Measurements from ENCODE around the gene DIP2B.

DNA sequence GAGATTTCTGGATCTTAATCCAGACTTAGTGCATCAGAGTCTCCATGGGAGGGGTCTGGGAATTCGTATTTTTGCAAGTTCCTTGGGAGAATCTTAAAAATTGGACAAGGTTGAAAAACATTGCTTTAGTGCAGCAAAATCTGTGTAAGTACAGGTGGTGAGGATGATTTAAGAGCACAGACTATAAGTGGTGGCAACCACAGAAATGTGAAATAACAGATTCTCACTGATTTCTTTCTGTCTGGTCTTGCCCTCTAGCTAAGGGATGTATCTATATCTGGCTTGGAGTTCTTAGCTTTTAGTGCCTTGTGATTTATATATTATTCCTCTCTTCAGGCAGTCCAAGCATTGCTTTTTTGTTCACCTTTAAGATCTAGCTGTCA is 116.2 kb downstream of the DIP2B start:
- TF ChIP-seq, protein P1, sequence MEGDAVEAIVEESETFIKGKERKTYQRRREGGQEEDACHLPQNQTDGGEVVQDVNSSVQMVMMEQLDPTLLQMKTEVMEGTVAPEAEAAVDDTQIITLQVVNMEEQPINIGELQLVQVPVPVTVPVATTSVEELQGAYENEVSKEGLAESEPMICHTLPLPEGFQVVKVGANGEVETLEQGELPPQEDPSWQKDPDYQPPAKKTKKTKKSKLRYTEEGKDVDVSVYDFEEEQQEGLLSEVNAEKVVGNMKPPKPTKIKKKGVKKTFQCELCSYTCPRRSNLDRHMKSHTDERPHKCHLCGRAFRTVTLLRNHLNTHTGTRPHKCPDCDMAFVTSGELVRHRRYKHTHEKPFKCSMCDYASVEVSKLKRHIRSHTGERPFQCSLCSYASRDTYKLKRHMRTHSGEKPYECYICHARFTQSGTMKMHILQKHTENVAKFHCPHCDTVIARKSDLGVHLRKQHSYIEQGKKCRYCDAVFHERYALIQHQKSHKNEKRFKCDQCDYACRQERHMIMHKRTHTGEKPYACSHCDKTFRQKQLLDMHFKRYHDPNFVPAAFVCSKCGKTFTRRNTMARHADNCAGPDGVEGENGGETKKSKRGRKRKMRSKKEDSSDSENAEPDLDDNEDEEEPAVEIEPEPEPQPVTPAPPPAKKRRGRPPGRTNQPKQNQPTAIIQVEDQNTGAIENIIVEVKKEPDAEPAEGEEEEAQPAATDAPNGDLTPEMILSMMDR (IDR thresholded peaks at IDR 0.05): no peak
- TF ChIP-seq, protein P2, sequence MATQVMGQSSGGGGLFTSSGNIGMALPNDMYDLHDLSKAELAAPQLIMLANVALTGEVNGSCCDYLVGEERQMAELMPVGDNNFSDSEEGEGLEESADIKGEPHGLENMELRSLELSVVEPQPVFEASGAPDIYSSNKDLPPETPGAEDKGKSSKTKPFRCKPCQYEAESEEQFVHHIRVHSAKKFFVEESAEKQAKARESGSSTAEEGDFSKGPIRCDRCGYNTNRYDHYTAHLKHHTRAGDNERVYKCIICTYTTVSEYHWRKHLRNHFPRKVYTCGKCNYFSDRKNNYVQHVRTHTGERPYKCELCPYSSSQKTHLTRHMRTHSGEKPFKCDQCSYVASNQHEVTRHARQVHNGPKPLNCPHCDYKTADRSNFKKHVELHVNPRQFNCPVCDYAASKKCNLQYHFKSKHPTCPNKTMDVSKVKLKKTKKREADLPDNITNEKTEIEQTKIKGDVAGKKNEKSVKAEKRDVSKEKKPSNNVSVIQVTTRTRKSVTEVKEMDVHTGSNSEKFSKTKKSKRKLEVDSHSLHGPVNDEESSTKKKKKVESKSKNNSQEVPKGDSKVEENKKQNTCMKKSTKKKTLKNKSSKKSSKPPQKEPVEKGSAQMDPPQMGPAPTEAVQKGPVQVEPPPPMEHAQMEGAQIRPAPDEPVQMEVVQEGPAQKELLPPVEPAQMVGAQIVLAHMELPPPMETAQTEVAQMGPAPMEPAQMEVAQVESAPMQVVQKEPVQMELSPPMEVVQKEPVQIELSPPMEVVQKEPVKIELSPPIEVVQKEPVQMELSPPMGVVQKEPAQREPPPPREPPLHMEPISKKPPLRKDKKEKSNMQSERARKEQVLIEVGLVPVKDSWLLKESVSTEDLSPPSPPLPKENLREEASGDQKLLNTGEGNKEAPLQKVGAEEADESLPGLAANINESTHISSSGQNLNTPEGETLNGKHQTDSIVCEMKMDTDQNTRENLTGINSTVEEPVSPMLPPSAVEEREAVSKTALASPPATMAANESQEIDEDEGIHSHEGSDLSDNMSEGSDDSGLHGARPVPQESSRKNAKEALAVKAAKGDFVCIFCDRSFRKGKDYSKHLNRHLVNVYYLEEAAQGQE (IDR thresholded peaks at IDR 0.05; ENCODE audit: insufficient read depth in 1 of 2, low read depth in 2 of 2, low read length in 1 of 2): no peak

All from Panc1 (cell line).